ENCODE data around the gene VRK1.

Gene VRK1

GRCh38 chr14:96922986-96923385, 125.8 kb downstream of the VRK1 start:
- no peaks in the 10 kb centered on the region for H3F3A ChIP-seq (ENCODE audit: low read depth)
- no peaks in the 10 kb centered on the region for H3K79me2 ChIP-seq (ENCODE audit: insufficient read depth, low read length)
- H3K36me3 ChIP-seq (ENCODE audit: insufficient read depth, low read length) = no peaks in the 10 kb centered on the region
- no peaks in the 10 kb centered on the region for H3K27me3 ChIP-seq (ENCODE audit: insufficient read depth, low read length, poor library complexity, severe bottlenecking)
- no peaks in the 10 kb centered on the region for H4K20me1 ChIP-seq (ENCODE audit: insufficient read depth, low read length, poor library complexity, severe bottlenecking)
- no peaks in the 10 kb centered on the region for H3K9me2 ChIP-seq (replicated peaks; ENCODE audit: low read depth, low read length)
- TF ChIP-seq EZH2phosphoT487 (IDR thresholded peaks at IDR 0.05; ENCODE audit: borderline replicate concordance) (no peak), CTCF (conservative IDR thresholded peaks at IDR 0.05; ENCODE audit: low read length) (no peak)
- H3K9ac ChIP-seq (ENCODE audit: low read depth, low read length, poor library complexity, severe bottlenecking) = no peak overlapping the region
- H3K9me3 ChIP-seq (ENCODE audit: insufficient read depth, low read depth, low read length) = no peaks in the 10 kb centered on the region
- no peak overlapping the region for H2AFZ ChIP-seq (ENCODE audit: low read length)
- no peak overlapping the region for H3K4me3 ChIP-seq (ENCODE audit: low read length, poor library complexity, severe bottlenecking)
- no peaks in the 10 kb centered on the region for H3K4me1 ChIP-seq (ENCODE audit: insufficient read depth, low read length, poor library complexity, severe bottlenecking)
- no peak overlapping the region for H3K4me2 ChIP-seq (ENCODE audit: low read depth, low read length, poor library complexity, severe bottlenecking)

GRCh38 chr14:96925422-96925821, 128.2 kb downstream of the VRK1 start:
- H3K36me3 ChIP-seq (ENCODE audit: insufficient read depth, low read length) = no peaks in the 10 kb centered on the region
- H3K27me3 ChIP-seq (ENCODE audit: insufficient read depth, low read length, poor library complexity, severe bottlenecking) = no peaks in the 10 kb centered on the region
- H3K9me2 ChIP-seq (replicated peaks; ENCODE audit: low read depth, low read length) = no peaks in the 10 kb centered on the region
- no peak overlapping the region for H3K9ac ChIP-seq (ENCODE audit: low read depth, low read length, poor library complexity, severe bottlenecking)
- H4K20me1 ChIP-seq (ENCODE audit: insufficient read depth, low read length, poor library complexity, severe bottlenecking) = no peaks in the 10 kb centered on the region
- H3K9me3 ChIP-seq (ENCODE audit: insufficient read depth, low read depth, low read length) = no peaks in the 10 kb centered on the region
- no peaks in the 10 kb centered on the region for H3K4me1 ChIP-seq (ENCODE audit: insufficient read depth, low read length, poor library complexity, severe bottlenecking)
- H2AFZ ChIP-seq (ENCODE audit: low read length) = no peak overlapping the region
- TF ChIP-seq CTCF (conservative IDR thresholded peaks at IDR 0.05; ENCODE audit: low read length) (no peak), EZH2phosphoT487 (IDR thresholded peaks at IDR 0.05; ENCODE audit: borderline replicate concordance) (no peak)
- no peaks in the 10 kb centered on the region for H3F3A ChIP-seq (ENCODE audit: low read depth)
- H3K4me2 ChIP-seq (ENCODE audit: low read depth, low read length, poor library complexity, severe bottlenecking) = no peak overlapping the region
- H3K4me3 ChIP-seq (ENCODE audit: low read length, poor library complexity, severe bottlenecking) = no peak overlapping the region
- no peaks in the 10 kb centered on the region for H3K79me2 ChIP-seq (ENCODE audit: insufficient read depth, low read length)

- no peak overlapping the region for H3K9ac ChIP-seq (ENCODE audit: low read depth, low read length, poor library complexity, severe bottlenecking)
These were observed 128.8 kb downstream of the VRK1 start for GRCh38 chr14:96926001-96926400.

More at GRCh38 chr14:96926001-96926400, 128.8 kb downstream of the VRK1 start:
- no peak overlapping the region for H3K4me3 ChIP-seq (ENCODE audit: low read length, poor library complexity, severe bottlenecking)
- H3K36me3 ChIP-seq (ENCODE audit: insufficient read depth, low read length) = no peaks in the 10 kb centered on the region
- no peak overlapping the region for H3K4me2 ChIP-seq (ENCODE audit: low read depth, low read length, poor library complexity, severe bottlenecking)
- H3K79me2 ChIP-seq (ENCODE audit: insufficient read depth, low read length) = no peaks in the 10 kb centered on the region
- H3K4me1 ChIP-seq (ENCODE audit: insufficient read depth, low read length, poor library complexity, severe bottlenecking) = no peaks in the 10 kb centered on the region
- no peaks in the 10 kb centered on the region for H4K20me1 ChIP-seq (ENCODE audit: insufficient read depth, low read length, poor library complexity, severe bottlenecking)
- no peaks in the 10 kb centered on the region for H3F3A ChIP-seq (ENCODE audit: low read depth)
- H3K9me2 ChIP-seq (replicated peaks; ENCODE audit: low read depth, low read length) = no peaks in the 10 kb centered on the region
- no peak overlapping the region for H2AFZ ChIP-seq (ENCODE audit: low read length)
- H3K27me3 ChIP-seq (ENCODE audit: insufficient read depth, low read length, poor library complexity, severe bottlenecking) = no peaks in the 10 kb centered on the region
- H3K9me3 ChIP-seq (ENCODE audit: insufficient read depth, low read depth, low read length) = no peaks in the 10 kb centered on the region
- TF ChIP-seq CTCF (conservative IDR thresholded peaks at IDR 0.05; ENCODE audit: low read length) = no peak

Measured in Loucy (cell line).